Measurements from ENCODE around the gene CDH5. TPM values are rescaled to one million over a fixed set of nuclear protein-coding genes. Genes with fewer than 3 reads are reported as not detected.

The CDH5 gene
- total RNA-seq, 2 donors from 2014 or later, result 0.18 TPM; not detected in 1

DNA sequence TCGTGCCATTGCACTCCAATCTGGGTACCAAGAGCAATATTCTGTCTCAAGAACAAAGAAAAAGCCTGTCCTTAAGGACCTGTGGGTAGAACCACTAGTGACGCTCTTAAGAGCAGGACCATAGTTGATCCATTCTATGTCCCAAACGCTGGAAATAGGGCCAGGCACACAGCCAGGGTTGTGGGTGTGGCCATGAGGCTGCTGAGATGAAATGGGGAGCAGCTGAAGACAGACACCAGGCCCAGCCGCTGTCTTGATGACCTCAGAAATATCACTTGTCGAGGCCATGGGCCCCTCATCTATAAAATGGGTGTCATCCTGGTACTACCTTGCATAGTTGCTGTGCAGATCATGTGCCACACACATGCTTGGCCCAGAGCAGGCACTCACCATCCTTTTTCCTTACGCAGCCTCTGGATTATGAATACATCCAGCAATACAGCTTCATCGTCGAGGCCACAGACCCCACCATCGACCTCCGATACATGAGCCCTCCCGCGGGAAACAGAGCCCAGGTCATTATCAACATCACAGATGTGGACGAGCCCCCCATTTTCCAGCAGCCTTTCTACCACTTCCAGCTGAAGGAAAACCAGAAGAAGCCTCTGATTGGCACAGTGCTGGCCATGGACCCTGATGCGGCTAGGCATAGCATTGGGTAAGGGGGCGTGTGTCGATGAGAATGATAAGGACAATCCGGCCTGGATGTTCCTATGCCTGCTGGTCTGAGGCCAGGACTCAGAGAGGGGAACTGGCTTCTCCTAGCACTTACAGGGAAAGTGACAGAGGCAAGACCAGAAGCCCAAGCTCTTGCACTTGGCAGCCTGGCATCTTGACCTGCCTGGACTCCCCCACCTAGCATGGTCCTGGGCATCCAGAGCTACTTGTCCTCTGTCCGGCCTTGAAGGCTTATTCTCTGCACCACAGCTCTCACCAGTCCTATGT, 25.5 kb downstream of the CDH5 start:
- Mint-ChIP-seq H3K36me3 (ENCODE audit: low read depth) (no peaks in the 10 kb centered on the region), H3K27ac (no peak overlapping the region), H3K4me1 (no peaks in the 10 kb centered on the region), H3K27me3 (ENCODE audit: insufficient read depth) (no peaks in the 10 kb centered on the region), H3K4me3 (no peak overlapping the region), H3K9me3 (no peaks in the 10 kb centered on the region)
- WGBS, 2 experiments (ENCODE audit: insufficient coverage in 1 of 2, insufficient read length in 1 of 2), result 93% methylated on average over 15 to 18 of the region's 18 CpGs
- H3K27ac ChIP-seq (ENCODE audit: low read depth, low read length), result no peak overlapping the region
- no peaks in the 10 kb centered on the region for H3K36me3 ChIP-seq (ENCODE audit: control insufficient read depth, insufficient read depth, low read length)
- H3K9me3 ChIP-seq (ENCODE audit: control insufficient read depth, low read length), result no peaks in the 10 kb centered on the region
- TF ChIP-seq, protein P1, sequence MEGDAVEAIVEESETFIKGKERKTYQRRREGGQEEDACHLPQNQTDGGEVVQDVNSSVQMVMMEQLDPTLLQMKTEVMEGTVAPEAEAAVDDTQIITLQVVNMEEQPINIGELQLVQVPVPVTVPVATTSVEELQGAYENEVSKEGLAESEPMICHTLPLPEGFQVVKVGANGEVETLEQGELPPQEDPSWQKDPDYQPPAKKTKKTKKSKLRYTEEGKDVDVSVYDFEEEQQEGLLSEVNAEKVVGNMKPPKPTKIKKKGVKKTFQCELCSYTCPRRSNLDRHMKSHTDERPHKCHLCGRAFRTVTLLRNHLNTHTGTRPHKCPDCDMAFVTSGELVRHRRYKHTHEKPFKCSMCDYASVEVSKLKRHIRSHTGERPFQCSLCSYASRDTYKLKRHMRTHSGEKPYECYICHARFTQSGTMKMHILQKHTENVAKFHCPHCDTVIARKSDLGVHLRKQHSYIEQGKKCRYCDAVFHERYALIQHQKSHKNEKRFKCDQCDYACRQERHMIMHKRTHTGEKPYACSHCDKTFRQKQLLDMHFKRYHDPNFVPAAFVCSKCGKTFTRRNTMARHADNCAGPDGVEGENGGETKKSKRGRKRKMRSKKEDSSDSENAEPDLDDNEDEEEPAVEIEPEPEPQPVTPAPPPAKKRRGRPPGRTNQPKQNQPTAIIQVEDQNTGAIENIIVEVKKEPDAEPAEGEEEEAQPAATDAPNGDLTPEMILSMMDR (conservative IDR thresholded peaks at IDR 0.05), result no peak
- H3K27me3 ChIP-seq (ENCODE audit: control insufficient read depth, insufficient read depth, low read length, poor library complexity, severe bottlenecking), result no peaks in the 10 kb centered on the region
- no peaks in the 10 kb centered on the region for H3K4me1 ChIP-seq (ENCODE audit: control insufficient read depth, insufficient read depth, low read length)
- no peak overlapping the region for H3K9ac ChIP-seq (ENCODE audit: extremely low read depth, low read length, poor library complexity, severe bottlenecking)
- DNase-seq, result peak; percentile 30
- no peak overlapping the region for H3K4me3 ChIP-seq (ENCODE audit: low read length)

DNA sequence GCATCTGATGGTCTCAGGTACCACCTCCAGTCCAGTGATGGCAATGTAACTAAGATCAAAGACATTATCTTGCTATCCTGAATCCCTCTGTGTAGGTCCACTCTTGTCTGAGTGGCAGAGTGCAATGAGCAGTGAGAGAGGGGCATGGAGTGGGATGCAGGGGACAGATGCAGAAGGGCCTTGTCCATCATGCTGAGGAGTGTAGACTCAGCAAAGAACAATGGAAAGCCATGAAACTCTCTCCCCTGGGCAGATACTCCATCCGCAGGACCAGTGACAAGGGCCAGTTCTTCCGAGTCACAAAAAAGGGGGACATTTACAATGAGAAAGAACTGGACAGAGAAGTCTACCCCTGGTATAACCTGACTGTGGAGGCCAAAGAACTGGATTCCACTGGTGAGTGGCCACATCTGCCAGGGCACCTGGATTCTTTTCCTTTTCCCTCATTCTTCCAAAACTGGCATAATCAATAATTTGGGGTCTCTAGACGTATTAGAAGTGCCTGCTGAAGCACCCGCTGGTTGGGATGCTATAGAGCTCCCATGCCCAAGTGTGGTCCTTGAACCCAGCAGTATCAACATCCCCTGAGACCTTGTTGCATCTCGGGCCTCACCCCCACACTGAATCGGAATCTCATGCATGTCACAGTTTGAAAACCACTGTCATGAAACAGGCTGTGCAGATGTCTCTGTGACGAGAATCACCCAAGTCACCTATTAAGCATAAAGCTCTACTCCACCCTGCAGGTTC, 29.5 kb downstream of the CDH5 start:
- no peak overlapping the region for H3K4me3 Mint-ChIP-seq
- Histone ChIP-seq H3K27ac (ENCODE audit: low read depth, low read length) (no peak overlapping the region), H3K9me3 (ENCODE audit: control insufficient read depth, low read length) (no peaks in the 10 kb centered on the region), H3K36me3 (ENCODE audit: control insufficient read depth, insufficient read depth, low read length) (no peaks in the 10 kb centered on the region), H3K9ac (ENCODE audit: extremely low read depth, low read length, poor library complexity, severe bottlenecking) (no peak overlapping the region), H3K4me3 (ENCODE audit: low read length) (no peak overlapping the region), H3K27me3 (ENCODE audit: control insufficient read depth, insufficient read depth, low read length, poor library complexity, severe bottlenecking) (no peaks in the 10 kb centered on the region), H3K4me1 (ENCODE audit: control insufficient read depth, insufficient read depth, low read length) (no peaks in the 10 kb centered on the region)
- DNase-seq, result peak; percentile 23
- no peaks in the 10 kb centered on the region for H3K36me3 Mint-ChIP-seq (ENCODE audit: low read depth)
- H3K27ac Mint-ChIP-seq, result no peak overlapping the region
- WGBS, 2 experiments (ENCODE audit: insufficient coverage in 1 of 2, insufficient read length in 1 of 2), result 87 to 94% methylated on average over 6 to 7 of the region's 7 CpGs
- no peaks in the 10 kb centered on the region for H3K27me3 Mint-ChIP-seq (ENCODE audit: insufficient read depth)
- H3K4me1 Mint-ChIP-seq, result no peaks in the 10 kb centered on the region
- TF ChIP-seq, protein P1 (conservative IDR thresholded peaks at IDR 0.05), result no peak
- H3K9me3 Mint-ChIP-seq, result no peaks in the 10 kb centered on the region

DNA sequence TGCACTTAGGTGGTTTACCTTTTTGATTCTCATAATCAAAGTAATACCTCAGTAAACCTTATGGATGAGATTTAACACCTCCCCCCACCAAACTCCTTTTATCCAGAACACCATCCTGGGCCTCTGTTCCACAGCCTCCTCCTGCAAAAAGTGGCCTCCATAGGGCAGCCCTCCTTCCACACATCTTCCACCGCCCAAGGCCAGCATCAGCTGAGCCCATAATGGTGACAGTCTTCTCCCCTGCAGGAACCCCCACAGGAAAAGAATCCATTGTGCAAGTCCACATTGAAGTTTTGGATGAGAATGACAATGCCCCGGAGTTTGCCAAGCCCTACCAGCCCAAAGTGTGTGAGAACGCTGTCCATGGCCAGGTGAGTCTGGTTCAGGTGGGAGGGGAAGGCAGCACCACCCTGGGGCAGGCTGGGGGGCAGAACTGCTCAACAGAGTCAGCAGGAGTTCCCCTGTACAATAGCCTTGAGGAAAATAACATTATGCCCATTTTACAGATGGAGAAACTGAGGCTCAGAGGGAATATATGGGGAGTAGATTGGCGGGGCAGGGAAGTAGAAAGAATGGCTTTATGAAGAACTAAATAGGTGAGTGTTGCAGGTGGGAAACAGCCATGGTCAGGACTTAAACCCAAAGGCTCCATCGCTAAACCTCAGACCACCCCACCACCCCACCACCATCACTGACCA, 31.4 kb downstream of the CDH5 start:
- DNase-seq, result no peak
- TF ChIP-seq, protein P1 (conservative IDR thresholded peaks at IDR 0.05), result no peak
- no peaks in the 10 kb centered on the region for H3K9me3 Mint-ChIP-seq
- Histone ChIP-seq H3K27me3 (ENCODE audit: control insufficient read depth, insufficient read depth, low read length, poor library complexity, severe bottlenecking) (no peaks in the 10 kb centered on the region), H3K9me3 (ENCODE audit: control insufficient read depth, low read length) (no peaks in the 10 kb centered on the region), H3K36me3 (ENCODE audit: control insufficient read depth, insufficient read depth, low read length) (no peaks in the 10 kb centered on the region), H3K4me3 (ENCODE audit: low read length) (no peak overlapping the region), H3K9ac (ENCODE audit: extremely low read depth, low read length, poor library complexity, severe bottlenecking) (no peak overlapping the region), H3K4me1 (ENCODE audit: control insufficient read depth, insufficient read depth, low read length) (no peaks in the 10 kb centered on the region), H3K27ac (ENCODE audit: low read depth, low read length) (no peak overlapping the region)
- no peaks in the 10 kb centered on the region for H3K27me3 Mint-ChIP-seq (ENCODE audit: insufficient read depth)
- no peaks in the 10 kb centered on the region for H3K36me3 Mint-ChIP-seq (ENCODE audit: low read depth)
- H3K4me1 Mint-ChIP-seq, result no peaks in the 10 kb centered on the region
- H3K27ac Mint-ChIP-seq, result no peak overlapping the region
- no peak overlapping the region for H3K4me3 Mint-ChIP-seq
- WGBS, 2 experiments (ENCODE audit: insufficient coverage in 1 of 2, insufficient read length in 1 of 2), result 77 to 100% methylated on average over 1 to 5 of the region's 5 CpGs
